HG03280 (cell line): ENCODE results near the gene MYOZ2.

Experiments
- ATAC-seq: cut with Tn5 transposase; IDR thresholded peaks from one replicate; pipeline ENCODE4 v1.9.1; 2021; ENCODE audit warnings: mild to moderate bottlenecking, moderate library complexity; ENCODE audit not compliant: unreplicated experiment

Gene MYOZ2

DNA sequence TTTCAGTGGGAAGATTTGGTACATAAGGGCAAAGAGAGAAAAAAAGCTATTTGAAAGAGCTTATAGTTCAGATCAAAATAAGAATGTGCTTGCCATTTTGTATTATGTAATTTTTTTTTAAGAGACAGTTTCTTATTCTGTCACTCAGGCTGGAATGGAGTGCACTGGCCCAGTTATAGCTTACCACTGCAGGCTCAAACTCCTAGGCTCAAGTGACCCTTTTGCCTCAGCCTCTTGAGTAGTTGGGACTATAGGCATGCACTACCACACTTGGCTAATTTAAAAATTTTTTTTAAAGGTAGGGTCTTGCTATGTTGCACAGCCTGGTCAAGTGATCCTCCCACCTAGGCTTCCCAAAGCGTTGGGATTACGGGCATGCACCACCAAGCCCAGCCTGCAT, 54.7 kb downstream of the MYOZ2 start:
- ATAC-seq = no peak

DNA sequence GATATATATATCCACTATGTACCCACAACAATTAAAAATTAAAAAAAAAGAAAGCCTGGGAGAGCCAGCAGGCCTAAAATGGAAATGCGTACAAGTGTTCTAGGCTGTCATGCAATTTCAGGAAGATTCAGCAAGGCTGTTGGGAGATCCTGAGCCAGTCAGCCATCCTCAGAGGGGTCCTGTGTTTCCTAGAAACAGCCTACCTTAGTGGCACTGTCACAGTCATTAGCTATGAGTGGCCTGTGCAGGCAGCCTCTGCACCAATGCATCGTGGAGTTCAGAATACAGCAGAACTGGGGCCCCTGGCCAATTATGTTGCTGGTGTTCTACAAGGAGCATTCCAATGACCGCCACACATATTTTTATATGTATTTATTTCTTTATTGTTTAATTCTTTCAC, 55.9 kb downstream of the MYOZ2 start:
- no peak for ATAC-seq

DNA sequence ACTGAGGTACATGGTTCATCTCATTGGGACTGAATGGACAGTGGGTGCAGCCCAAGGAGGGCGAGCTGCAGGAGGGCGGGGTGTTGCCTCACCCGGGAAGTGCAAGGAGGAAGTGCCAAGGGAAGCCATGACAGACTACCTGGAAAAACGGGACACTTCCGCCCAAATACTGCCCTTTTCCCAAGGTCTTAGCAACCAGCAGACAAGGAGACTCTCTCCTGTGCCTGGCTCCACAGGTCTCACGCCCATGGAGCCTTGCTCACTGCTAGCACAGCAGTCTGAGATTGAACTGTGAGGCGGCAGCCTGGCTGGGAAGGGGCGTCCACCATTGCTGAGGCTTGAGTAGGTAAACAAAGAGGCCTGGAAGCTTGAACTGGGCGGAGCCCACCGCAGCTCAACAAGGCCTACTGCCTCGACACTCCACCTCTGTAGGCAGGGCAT, 62.2 kb downstream of the MYOZ2 start:
- ATAC-seq = no peak

DNA sequence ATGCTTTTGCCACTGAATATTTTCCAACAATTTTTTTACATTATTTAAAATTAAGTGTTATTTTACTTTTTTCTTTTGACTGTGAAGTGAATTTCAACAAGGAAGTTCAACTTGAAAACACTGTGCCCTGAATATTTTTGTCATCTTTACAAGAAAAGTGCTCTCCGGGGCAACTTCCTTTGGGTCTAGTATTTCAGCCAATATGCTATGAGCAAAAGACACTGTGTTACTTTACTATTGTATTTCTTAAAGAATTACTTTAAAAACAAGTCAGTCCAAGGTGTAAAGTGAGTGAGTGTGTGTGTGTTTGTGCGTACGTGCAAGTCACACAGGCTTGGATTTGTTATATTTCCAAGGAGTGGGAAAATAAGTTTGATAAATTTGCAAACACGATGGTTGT, 69.3 kb downstream of the MYOZ2 start:
- ATAC-seq = no peak

GRCh38 chr4:119205690-119206089, 70.1 kb downstream of the MYOZ2 start:
- no peak for ATAC-seq

- ATAC-seq = no peak
Measured at GRCh38 chr4:119206178-119206577, 70.5 kb downstream of the MYOZ2 start.

GRCh38 chr4:119207051-119207450, 71.4 kb downstream of the MYOZ2 start:
- no peak for ATAC-seq

DNA sequence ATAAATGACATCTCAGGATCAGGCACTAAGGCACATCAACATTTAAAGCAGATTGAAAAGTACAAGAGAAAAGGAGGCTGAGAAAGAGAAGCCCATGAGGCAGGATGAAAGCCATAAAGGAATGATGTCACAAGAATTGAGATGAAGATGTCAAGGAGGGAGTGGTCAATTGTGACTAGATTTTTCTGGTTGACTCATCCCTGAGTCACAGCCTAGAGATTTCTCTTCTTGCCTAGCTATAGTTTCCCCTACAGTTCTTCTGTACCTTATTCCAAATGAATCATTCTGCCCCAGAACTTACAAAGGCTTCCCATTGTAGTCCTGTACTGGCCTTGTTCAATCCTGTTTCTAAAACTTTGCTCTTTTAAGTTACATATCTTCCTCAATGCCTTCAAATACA, 73.4 kb downstream of the MYOZ2 start:
- ATAC-seq = no peak

- ATAC-seq = no peak
Measured at GRCh38 chr4:119209586-119209985, 74.0 kb downstream of the MYOZ2 start.

- no peak for ATAC-seq
Measured at GRCh38 chr4:119210775-119211174, 75.1 kb downstream of the MYOZ2 start.

- ATAC-seq = peak; percentile 19
Measured at GRCh38 chr4:119211867-119212233, 76.2 kb downstream of the MYOZ2 start.

- ATAC-seq = peak; percentile 93
Measured at GRCh38 chr4:119212234-119212963, 76.8 kb downstream of the MYOZ2 start, which contains the start of gene USP53. Gene USP53 (plus strand): TSS chr4:119212713. CDS start chr4:119239760, 27,047 bp downstream.

DNA sequence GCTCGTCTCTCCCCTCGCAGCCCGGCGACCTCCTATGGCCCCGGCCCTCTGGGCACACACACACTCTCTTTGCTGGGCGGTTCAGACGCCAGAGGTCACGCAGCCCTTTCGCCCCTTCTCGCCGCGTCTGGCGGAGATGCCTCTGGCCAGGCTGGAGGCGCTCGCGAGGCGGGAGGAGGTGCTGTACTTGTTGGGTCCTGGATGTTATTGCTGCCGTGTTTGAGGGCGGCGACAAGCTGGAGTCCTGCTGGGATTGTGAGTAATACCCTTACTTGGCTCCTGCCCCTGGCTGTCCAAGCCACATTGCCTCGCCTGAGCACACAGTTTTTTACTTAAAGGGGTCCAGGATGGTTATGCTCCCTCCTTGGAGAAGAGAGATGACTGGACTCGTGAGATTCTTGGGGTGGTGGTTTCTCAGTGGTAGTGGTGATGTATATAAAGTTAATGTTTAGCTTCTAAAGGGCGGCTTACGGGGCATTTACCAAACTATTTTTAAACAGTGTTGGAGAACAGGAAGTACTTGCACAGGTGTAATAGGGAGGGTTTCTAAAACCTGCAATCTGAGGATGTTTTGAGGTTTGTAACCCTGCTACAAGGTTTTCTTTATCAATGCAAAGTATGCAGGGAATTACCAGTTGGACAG, 77.5 kb downstream of the MYOZ2 start:
- peak; percentile 54 for ATAC-seq

DNA sequence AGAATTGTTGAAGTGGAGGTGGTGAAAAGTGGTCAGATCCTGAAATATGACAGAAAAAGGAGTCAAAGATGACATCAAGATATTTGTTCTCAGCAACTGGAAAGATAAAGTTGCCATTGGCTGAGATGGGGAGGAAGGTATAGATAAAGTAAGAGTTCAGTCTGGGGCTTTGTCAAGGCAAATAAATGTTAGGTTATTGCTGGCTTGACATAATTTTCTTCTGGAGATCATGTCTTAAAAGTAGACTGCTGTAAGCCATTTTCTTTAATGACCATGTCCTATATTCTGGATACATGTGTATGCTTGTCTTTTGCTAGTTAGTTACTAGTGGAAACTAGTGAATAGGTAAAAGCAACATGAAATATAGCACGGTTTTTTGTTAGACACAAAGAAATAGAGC, 82.5 kb downstream of the MYOZ2 start:
- no peak for ATAC-seq

DNA sequence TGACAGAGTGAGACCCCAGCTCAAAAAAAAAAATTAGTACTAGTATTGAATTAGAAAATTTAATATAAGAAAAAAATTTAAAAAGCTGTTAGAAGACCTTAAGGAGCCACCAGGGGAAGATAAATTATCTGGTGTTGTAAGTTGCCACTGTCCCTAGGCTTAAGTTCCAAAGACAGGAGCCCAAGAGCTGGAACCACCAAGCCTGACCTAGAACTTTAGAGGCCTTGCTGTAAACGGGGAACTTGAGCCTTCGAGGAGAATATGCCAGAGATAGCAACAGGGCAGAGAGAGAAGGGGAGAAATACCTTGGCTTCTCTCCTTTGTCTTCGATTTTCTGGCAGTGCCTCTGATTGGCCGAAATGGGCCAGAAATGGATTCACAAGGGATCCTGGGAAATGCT, 85.8 kb downstream of the MYOZ2 start:
- no peak for ATAC-seq

GRCh38 chr4:119227690-119228089, 92.1 kb downstream of the MYOZ2 start:
- ATAC-seq = no peak

DNA sequence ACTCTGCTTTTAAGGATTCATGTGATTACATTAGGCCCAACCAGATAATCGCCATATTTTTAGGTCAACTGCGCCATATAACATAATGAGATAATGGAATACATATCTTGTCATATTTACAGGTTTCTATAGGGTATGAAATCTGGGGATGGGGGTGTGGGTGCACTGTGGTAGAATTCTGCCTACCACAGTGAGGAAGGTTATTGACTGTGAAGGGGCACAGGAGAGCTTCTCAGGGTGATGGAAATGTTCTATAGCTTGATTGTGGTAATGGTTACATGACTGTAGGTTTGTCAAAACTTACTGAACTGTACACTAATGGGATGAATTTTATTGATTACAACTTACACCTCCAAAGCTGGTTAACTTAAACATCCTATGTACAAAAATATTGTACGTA, 92.8 kb downstream of the MYOZ2 start:
- no peak for ATAC-seq

DNA sequence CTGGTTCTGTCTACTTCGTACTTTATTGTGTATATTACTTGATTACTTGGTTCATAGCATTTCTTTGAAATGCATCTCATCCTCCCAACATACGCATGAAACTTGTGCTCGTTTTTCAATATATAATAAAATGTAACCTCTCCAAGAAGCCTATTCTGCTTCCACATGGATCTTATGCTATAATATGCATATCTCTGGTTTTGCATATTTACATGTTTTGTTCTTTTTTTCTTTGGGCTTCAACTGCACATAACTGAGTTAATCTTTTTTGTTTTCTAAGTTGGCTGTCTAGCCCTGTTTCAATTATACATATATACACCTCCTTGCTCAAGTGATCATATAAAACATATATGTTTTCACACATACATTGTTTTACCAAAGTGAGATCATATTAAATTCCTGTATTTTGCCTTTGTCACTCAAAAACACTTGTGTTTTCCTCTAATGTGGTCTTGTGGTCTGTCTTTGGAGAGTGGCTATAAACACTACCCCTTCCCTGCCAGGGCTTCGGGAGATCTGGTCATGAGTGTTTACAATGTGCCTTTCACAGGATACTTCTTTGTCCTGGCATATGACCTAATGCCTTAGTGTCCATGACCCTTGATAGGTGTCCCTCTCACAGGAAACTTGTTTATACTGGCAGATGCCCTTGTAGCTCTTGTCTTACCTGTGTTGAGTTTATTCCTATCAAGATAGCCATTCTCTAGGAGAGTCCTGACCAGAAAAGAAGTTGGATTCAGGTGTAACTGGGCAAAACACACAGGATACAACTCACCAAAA, 94.5 kb downstream of the MYOZ2 start:
- no peak for ATAC-seq

GRCh38 chr4:119231491-119231890, 95.9 kb downstream of the MYOZ2 start:
- ATAC-seq = no peak

DNA sequence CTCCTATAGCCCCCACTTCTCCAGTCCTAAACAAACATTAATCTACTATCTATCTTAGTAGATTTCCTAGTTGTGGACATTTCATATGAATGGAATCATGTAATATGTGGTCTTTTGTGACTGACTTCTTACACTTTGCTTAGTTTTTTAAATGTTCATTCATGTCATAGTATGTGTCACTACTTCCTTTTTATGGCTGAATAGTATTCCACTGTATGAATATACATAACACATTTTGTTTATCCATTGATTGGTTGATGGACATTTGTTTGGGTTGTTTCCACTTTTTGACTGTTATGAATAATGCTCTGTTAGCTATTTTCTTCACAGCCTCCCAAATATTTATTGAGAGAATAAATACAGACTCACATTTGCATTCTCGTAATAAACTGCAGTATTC, 96.7 kb downstream of the MYOZ2 start:
- ATAC-seq = no peak

- ATAC-seq = no peak
Measured at GRCh38 chr4:119233191-119233590, 97.6 kb downstream of the MYOZ2 start.

DNA sequence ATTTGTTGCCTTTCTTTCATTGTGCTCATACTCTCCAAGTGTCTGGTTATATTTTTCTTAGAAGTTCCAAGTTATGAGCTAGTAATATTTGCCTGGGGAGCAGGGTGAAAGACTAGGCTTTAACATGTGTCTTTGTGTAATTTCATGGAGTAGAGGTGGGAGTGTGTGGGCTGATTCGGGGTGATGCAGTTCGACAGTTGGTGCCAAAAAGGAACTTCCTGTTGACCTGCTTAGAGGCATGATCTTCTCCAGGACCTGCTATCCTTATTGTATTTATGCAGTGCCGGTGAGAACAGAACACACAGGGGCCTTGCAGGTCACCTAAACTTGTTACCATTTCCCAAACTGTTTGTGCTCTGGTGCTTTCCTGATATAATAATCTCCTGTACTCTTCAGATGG, 98.1 kb downstream of the MYOZ2 start:
- no peak for ATAC-seq
